Stimulated activated CD4-positive, alpha-beta T cell treated with anti-CD3 and anti-CD28 coated beads, Interleukin-12 subunit alpha, Interleukin-12 subunit beta, amount 100 ng/mL, for 4 hours (primary cell): Measurements from ENCODE around the gene BCAR1.
"Not testable (repeated sequence)": the region's sequence is repeated elsewhere in the genome, so short reads cannot be mapped to it uniquely, and the experiment has no call there.

Experiments used
- DNase-seq: peaks from one replicate; pipeline ENCODE4 v3.0.0-alpha.2; 2020

The BCAR1 gene

DNA sequence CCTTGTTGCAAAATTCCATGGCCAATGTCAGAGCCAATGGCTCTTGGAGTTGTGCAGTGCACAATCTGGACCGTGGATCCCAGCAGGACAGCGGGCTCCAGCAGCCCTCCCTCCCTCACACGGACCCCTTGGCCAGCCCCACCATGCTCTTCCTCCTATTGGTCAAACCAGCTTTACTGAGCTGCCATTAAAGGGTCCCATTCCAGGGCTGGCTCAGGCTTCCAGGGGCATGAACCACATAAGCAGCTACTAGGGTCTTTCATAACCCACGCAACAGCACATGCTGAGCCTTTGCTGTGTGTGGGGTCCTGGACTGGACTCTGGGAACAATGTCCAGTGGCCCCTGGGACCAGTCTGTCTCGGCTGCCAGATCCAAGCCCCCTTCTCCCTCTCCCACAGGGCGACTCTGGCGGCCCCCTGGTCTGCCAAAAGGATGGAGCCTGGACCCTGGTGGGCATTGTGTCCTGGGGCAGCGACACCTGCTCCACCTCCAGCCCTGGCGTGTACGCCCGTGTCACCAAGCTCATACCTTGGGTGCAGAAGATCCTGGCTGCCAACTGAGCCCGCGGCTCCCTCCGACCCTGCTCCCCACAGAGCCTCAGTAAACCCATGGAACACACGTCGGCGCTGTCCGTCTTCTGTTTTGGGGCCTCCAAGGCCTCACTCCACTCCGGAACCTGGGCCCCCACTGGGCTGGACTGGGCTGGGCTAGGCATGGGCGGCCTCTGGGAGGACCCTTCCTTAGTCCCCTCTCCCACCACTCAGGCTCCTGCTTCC lies 26.9 kb downstream of the BCAR1 start:
- DNase-seq, result no peak

DNA sequence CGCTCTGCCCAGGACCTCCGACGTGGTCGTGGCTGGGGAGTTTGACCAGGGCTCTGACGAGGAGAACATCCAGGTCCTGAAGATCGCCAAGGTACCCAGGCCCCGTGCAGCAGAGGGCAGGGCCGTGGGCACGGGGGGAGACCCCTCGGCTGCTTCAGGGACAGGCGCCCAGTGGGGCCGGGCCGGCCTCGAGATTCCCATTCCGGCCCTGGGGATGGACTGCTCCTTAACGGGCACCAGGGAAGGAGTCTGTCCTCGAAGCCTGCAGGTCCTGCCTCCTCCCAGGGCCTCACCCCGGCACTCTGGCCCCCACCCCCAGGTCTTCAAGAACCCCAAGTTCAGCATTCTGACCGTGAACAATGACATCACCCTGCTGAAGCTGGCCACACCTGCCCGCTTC lies 28.3 kb downstream of the BCAR1 start:
- not testable (repeated sequence) for DNase-seq

DNA sequence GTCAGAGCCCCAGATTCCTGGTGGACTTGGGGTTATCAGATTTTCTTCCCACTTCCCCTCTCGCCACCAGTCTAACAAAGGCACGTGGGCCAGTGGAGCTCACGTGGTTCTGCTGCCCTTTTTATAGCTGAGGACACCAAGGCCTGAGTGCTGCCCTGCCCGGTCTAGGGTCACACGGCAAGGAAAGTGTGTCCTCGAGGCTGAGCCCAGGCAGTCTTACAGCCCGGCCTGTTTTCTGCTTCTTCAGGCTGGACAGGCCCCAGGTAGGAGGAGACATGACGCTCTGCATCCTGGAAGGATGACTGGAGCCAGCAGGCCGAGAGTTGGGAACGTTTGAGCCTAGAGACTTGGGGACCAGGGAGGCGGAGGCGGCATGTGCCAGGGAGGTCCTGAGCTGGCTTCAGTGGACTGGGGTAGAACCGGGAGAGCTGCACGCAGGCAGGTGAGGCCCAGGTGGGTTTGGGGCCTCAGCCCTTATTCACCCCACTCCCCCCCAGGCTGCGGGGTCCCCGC lies 29.1 kb downstream of the BCAR1 start:
- no peak for DNase-seq

DNA sequence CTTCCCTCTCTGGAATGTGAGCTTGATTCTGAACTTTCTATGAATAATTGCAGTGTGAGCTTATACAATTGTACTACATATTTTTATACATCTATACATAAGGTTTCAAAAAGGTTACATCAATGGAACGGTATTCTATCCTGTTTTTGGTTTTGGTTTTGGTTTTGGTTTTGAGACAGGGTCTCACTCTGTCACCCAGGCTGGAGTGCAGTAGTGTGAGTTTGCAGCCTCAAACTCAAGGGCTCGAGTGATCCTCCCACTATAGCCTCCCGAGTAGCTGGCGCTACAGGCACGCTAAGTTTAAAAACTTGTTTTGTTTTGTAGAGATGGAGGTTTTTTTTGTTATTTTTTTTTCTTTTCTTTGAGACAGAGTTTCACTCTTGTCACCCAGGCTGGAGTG lies 31.6 kb downstream of the BCAR1 start:
- DNase-seq, result no peak

- no peak for DNase-seq
These were observed 32.3 kb downstream of the BCAR1 start for GRCh38 chr16:75219088-75219487.

- DNase-seq, result no peak
These were observed 33.0 kb downstream of the BCAR1 start, which contains the start of gene CTRB1 for GRCh38 chr16:75218256-75219076. TSS of gene CTRB1 (plus strand) at chr16:75218988. CDS start at chr16:75219008, 20 bp downstream.

- DNase-seq, result no peak
These were observed 34.0 kb downstream of the BCAR1 start for GRCh38 chr16:75217389-75217851.

DNA sequence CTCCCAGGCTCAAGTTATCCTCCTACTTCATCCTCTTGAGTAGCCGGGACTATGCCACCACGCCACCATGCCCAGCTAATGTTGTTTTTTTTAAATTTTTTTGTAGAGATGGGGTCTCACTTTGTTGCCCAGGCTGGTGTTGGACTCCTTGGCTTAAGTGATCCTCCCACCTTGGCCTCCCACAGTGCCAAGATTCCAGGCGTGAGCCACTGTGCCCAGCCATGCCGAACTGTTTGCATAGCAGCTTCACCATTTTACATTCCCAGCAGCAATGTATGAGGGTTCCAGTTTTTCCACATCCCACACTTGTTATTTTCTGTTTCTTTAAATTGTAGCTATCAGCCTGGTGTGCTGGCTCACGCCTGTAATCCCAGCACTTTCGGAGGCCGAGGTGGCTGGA lies 34.8 kb downstream of the BCAR1 start:
- DNase-seq, result no peak

GRCh38 chr16:75216127-75216526 lies 35.3 kb downstream of the BCAR1 start:
- no peak for DNase-seq

DNA sequence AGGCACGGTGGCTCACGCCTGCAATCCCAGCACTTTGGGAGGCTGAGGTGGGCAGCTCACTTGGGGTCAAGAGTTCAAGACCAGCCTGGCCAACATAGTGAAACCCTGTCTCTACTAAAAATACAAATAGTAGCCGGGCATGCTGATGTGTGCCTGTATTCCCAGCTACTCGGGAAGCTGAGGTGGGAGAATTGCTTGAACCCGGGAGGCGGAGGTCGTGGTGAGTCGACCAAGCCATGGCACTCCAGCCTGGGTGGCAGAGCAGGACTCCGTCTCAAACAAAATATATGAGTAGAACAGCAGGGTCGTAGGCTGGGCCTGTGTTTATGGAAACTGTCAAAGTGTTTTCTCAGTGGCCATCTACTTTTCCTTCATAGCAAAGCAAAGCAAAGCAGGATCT lies 40.1 kb downstream of the BCAR1 start:
- DNase-seq, result not testable (repeated sequence)

- no peak for DNase-seq
These were observed 41.5 kb downstream of the BCAR1 start for GRCh38 chr16:75209944-75210343.

DNA sequence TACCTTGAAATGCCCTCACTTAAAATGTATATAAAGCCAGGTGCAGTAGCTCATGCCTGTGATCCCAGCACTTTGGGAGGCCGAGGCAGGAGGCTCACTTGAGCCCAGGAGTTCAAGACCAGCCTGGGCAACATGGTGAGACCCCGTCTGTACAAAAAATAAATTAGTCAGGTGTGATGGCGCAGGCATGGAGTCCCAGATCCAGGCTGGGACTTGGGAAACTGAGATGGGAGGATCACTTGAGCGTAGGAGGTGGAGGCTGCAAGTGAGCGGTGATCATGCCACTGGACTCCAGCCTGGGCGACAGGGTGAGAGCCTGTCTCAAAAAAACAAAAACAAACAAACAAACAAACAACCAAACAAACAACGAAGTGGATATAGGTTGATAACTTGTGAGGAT lies 41.9 kb downstream of the BCAR1 start:
- not testable (repeated sequence) for DNase-seq

GRCh38 chr16:75208861-75209505 lies 42.4 kb downstream of the BCAR1 start:
- DNase-seq, result no peak

GRCh38 chr16:75208242-75208825 lies 43.1 kb downstream of the BCAR1 start:
- no peak for DNase-seq

- no peak for DNase-seq
These were observed 43.6 kb downstream of the BCAR1 start for GRCh38 chr16:75207831-75208230.

- DNase-seq, result no peak
These were observed 44.5 kb downstream of the BCAR1 start, which contains the start of gene CTRB2 for GRCh38 chr16:75206749-75207451. TSS of gene CTRB2 (minus strand) at chr16:75207161. CDS start at chr16:75207141, 20 bp downstream.

GRCh38 chr16:75205961-75206748 lies 45.3 kb downstream of the BCAR1 start:
- DNase-seq, result not testable (repeated sequence)

- DNase-seq, result not testable (repeated sequence)
These were observed 46.0 kb downstream of the BCAR1 start for GRCh38 chr16:75205438-75205837.

- DNase-seq, result not testable (repeated sequence)
These were observed 46.5 kb downstream of the BCAR1 start for GRCh38 chr16:75204905-75205304.

- DNase-seq, result no peak
These were observed 47.0 kb downstream of the BCAR1 start for GRCh38 chr16:75204410-75204758.
